Measurements from ENCODE around the gene SNX5. TPM values are rescaled to one million over a fixed set of nuclear protein-coding genes. Genes with fewer than 3 reads are reported as not detected.
A peak's percentile ranks its signal among the peaks of the same experiment; 100 is the strongest.

SNX5 gene
- total RNA-seq, 2 donors from 2014 or later, result 95.3 to 98.4 TPM

GRCh38 chr20:17995967-17996819, 27.6 kb upstream of the SNX5 start:
- ATAC-seq, result peak; percentile 63
- DNase-seq, result peak in 1 of 2 donors; percentile 29
- intact Hi-C loops (cut with DNase I, micrococcal nuclease), result loop anchor here in 1 of 2 donors (10.0 kb wide), 1 partner anchor 491 kb away; no protein-coding TSS in a partner anchor

GRCh38 chr20:17993546-17993945, 25.0 kb upstream of the SNX5 start:
- DNase-seq (no peak), ATAC-seq (no peak)
- intact Hi-C loops (cut with DNase I, micrococcal nuclease), result loop anchor here in 1 of 2 donors (10.0 kb wide), 1 partner anchor 489 kb away; no protein-coding TSS in a partner anchor

GRCh38 chr20:17992847-17993513, 24.4 kb upstream of the SNX5 start:
- intact Hi-C loops (cut with DNase I, micrococcal nuclease), result loop anchor here in 1 of 2 donors (10.0 kb wide), 1 partner anchor 488 kb away; no protein-coding TSS in a partner anchor
- ATAC-seq (peak; percentile 43), DNase-seq (no peak)

GRCh38 chr20:17992224-17992637, 23.6 kb upstream of the SNX5 start:
- intact Hi-C loops (cut with DNase I, micrococcal nuclease), result loop anchor here in 1 of 2 donors (10.0 kb wide), 1 partner anchor 487 kb away; no protein-coding TSS in a partner anchor
- DNase-seq (no peak), ATAC-seq (no peak)

GRCh38 chr20:17990278-17990972, 21.8 kb upstream of the SNX5 start:
- intact Hi-C loops (cut with DNase I, micrococcal nuclease), result loop anchor here in 1 of 2 donors (10.0 kb wide), 1 partner anchor 486 kb away; no protein-coding TSS in a partner anchor
- no peak for ATAC-seq
- no peak for DNase-seq

GRCh38 chr20:17987988-17988387, 19.4 kb upstream of the SNX5 start:
- DNase-seq (no peak), ATAC-seq (no peak)
- intact Hi-C loops (cut with DNase I, micrococcal nuclease), result no loop called here

- ATAC-seq, result peak; percentile 97
These were observed 16.9 kb upstream of the SNX5 start for GRCh38 chr20:17985388-17986018.

GRCh38 chr20:17976305-17976704, 7.7 kb upstream of the SNX5 start:
- no peak for ATAC-seq
- intact Hi-C loops (cut with DNase I, micrococcal nuclease), result no loop called here
- DNase-seq, result no peak

More at GRCh38 chr20:17985388-17986018, 16.9 kb upstream of the SNX5 start:
- DNase-seq, result no peak
- intact Hi-C loops (cut with DNase I, micrococcal nuclease), result no loop called here

GRCh38 chr20:17972121-17972520, 3.5 kb upstream of the SNX5 start:
- DNase-seq, result no peak
- no peak for ATAC-seq
- intact Hi-C loops (cut with DNase I, micrococcal nuclease), result no loop called here

- ATAC-seq (no peak), DNase-seq (no peak)
- intact Hi-C loops (cut with DNase I, micrococcal nuclease), result no loop called here
These were observed 2.9 kb upstream of the SNX5 start for GRCh38 chr20:17971300-17972013.

- intact Hi-C loops (cut with DNase I, micrococcal nuclease), result no loop called here
- DNase-seq (peak in 1 of 2 donors; percentile 55), ATAC-seq (peak; percentile 10)
These were observed 1.4 kb upstream of the SNX5 start for GRCh38 chr20:17969884-17970409.

- DNase-seq (peak in 1 of 2 donors; percentile 63), ATAC-seq (peak; percentile 30)
- intact Hi-C loops (cut with DNase I, micrococcal nuclease), result no loop called here
These were observed 787 bp upstream of the SNX5 start for GRCh38 chr20:17969278-17969883.

GRCh38 chr20:17967521-17968365, 851 bp downstream of the SNX5 start:
- ATAC-seq (peak; percentile 0), DNase-seq (no peak)
- intact Hi-C loops (cut with DNase I, micrococcal nuclease), result no loop called here

- intact Hi-C loops (cut with DNase I, micrococcal nuclease), result no loop called here
- no peak for DNase-seq
- ATAC-seq, result no peak
These were observed 1.9 kb downstream of the SNX5 start for GRCh38 chr20:17966432-17967310.

- intact Hi-C loops (cut with DNase I, micrococcal nuclease), result no loop called here
- ATAC-seq (no peak), DNase-seq (peak in 1 of 2 donors; percentile 41)
These were observed 3.4 kb downstream of the SNX5 start for GRCh38 chr20:17965042-17965697.

Measured in left colon (tissue), 2 donors.